ENCODE data around the gene MTMR3.

Gene MTMR3

GRCh38 chr22:30062259-30062658, 179.3 kb downstream of the MTMR3 start:
- Histone ChIP-seq H4K20me1 (ENCODE audit: control insufficient read depth, insufficient read depth, low read depth, low read length) (no peaks in the 10 kb centered on the region), H3K27ac (ENCODE audit: low read depth, low read length) (no peak overlapping the region), H3K4me1 (ENCODE audit: control insufficient read depth, low read length) (no peaks in the 10 kb centered on the region), H3K4me2 (ENCODE audit: low read length) (no peak overlapping the region), H3K9me2 (replicated peaks; ENCODE audit: control insufficient read depth, low read length) (no peaks in the 10 kb centered on the region), H3F3A (ENCODE audit: control insufficient read depth, insufficient read depth) (no peaks in the 10 kb centered on the region), H3K27me3 (ENCODE audit: control insufficient read depth, low read length) (no peaks in the 10 kb centered on the region), H3K79me2 (ENCODE audit: control insufficient read depth, low read length) (no peaks in the 10 kb centered on the region), H3K36me3 (ENCODE audit: control insufficient read depth, low read length) (no peaks in the 10 kb centered on the region), H3K4me3 (ENCODE audit: low read length) (no peak overlapping the region), H3K9me3 (ENCODE audit: control insufficient read depth, insufficient read depth, low read length) (0 out of 2 replicates have a peak, but pooled peaks cover 3% of the 10 kb centered on the region)
- no peak for TF ChIP-seq CTCF (IDR thresholded peaks at IDR 0.05; ENCODE audit: low read depth, low read length, poor library complexity, severe bottlenecking)
- TF ChIP-seq EZH2phosphoT487 (IDR thresholded peaks at IDR 0.05; ENCODE audit: borderline replicate concordance, low read length) = no peak

GRCh38 chr22:30062950-30063349, 180.0 kb downstream of the MTMR3 start:
- Histone ChIP-seq H3F3A (ENCODE audit: control insufficient read depth, insufficient read depth) (no peaks in the 10 kb centered on the region), H3K27ac (ENCODE audit: low read depth, low read length) (no peak overlapping the region), H3K9me2 (replicated peaks; ENCODE audit: control insufficient read depth, low read length) (no peaks in the 10 kb centered on the region), H3K27me3 (ENCODE audit: control insufficient read depth, low read length) (no peaks in the 10 kb centered on the region), H3K4me3 (ENCODE audit: low read length) (no peak overlapping the region), H3K4me2 (ENCODE audit: low read length) (no peak overlapping the region), H3K4me1 (ENCODE audit: control insufficient read depth, low read length) (no peaks in the 10 kb centered on the region), H3K36me3 (ENCODE audit: control insufficient read depth, low read length) (no peaks in the 10 kb centered on the region), H3K79me2 (ENCODE audit: control insufficient read depth, low read length) (no peaks in the 10 kb centered on the region), H3K9me3 (ENCODE audit: control insufficient read depth, insufficient read depth, low read length) (0 out of 2 replicates have a peak, but pooled peaks cover 3% of the 10 kb centered on the region), H4K20me1 (ENCODE audit: control insufficient read depth, insufficient read depth, low read depth, low read length) (no peaks in the 10 kb centered on the region)
- TF ChIP-seq EZH2phosphoT487 (IDR thresholded peaks at IDR 0.05; ENCODE audit: borderline replicate concordance, low read length) = no peak
- no peak for TF ChIP-seq CTCF (IDR thresholded peaks at IDR 0.05; ENCODE audit: low read depth, low read length, poor library complexity, severe bottlenecking)

GRCh38 chr22:30064172-30064571, 181.2 kb downstream of the MTMR3 start:
- H3K4me1 ChIP-seq (ENCODE audit: control insufficient read depth, low read length) = no peaks in the 10 kb centered on the region
- no peaks in the 10 kb centered on the region for H3F3A ChIP-seq (ENCODE audit: control insufficient read depth, insufficient read depth)
- H4K20me1 ChIP-seq (ENCODE audit: control insufficient read depth, insufficient read depth, low read depth, low read length) = no peaks in the 10 kb centered on the region
- no peaks in the 10 kb centered on the region for H3K27me3 ChIP-seq (ENCODE audit: control insufficient read depth, low read length)
- no peak overlapping the region for H3K4me2 ChIP-seq (ENCODE audit: low read length)
- H3K27ac ChIP-seq (ENCODE audit: low read depth, low read length) = no peak overlapping the region
- H3K9me3 ChIP-seq (ENCODE audit: control insufficient read depth, insufficient read depth, low read length) = 0 out of 2 replicates have a peak, but pooled peaks cover 3% of the 10 kb centered on the region
- TF ChIP-seq CTCF (IDR thresholded peaks at IDR 0.05; ENCODE audit: low read depth, low read length, poor library complexity, severe bottlenecking) (no peak), EZH2phosphoT487 (IDR thresholded peaks at IDR 0.05; ENCODE audit: borderline replicate concordance, low read length) (no peak)
- H3K4me3 ChIP-seq (ENCODE audit: low read length) = no peak overlapping the region
- no peaks in the 10 kb centered on the region for H3K36me3 ChIP-seq (ENCODE audit: control insufficient read depth, low read length)
- H3K9me2 ChIP-seq (replicated peaks; ENCODE audit: control insufficient read depth, low read length) = no peaks in the 10 kb centered on the region
- no peaks in the 10 kb centered on the region for H3K79me2 ChIP-seq (ENCODE audit: control insufficient read depth, low read length)

Data from DOHH2 (cell line).